Measurements from ENCODE around the gene SEPTIN11.
A peak's percentile ranks its signal among the peaks of the same experiment; 100 is the strongest.

Gene SEPTIN11

DNA sequence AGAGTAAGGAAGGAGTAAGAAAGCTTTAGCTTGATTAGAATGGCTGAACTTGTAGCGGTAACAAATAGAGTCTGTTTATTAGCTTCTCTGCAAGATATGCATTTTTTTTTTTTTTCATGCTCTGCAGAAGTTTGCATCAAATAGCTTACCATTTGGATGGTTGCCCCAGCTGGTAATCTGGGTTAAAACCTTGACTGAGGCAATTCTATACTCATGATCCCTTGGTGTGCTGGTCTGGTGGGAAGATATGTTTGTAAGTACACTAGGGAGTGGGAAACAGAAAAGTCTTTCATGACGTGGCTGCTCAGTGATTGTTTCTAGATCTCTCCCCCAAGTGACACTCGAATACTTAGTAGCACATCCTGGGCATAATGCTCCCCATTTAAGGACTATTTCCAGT lies 32.1 kb downstream of the SEPTIN11 start:
- no peak for DNase-seq

DNA sequence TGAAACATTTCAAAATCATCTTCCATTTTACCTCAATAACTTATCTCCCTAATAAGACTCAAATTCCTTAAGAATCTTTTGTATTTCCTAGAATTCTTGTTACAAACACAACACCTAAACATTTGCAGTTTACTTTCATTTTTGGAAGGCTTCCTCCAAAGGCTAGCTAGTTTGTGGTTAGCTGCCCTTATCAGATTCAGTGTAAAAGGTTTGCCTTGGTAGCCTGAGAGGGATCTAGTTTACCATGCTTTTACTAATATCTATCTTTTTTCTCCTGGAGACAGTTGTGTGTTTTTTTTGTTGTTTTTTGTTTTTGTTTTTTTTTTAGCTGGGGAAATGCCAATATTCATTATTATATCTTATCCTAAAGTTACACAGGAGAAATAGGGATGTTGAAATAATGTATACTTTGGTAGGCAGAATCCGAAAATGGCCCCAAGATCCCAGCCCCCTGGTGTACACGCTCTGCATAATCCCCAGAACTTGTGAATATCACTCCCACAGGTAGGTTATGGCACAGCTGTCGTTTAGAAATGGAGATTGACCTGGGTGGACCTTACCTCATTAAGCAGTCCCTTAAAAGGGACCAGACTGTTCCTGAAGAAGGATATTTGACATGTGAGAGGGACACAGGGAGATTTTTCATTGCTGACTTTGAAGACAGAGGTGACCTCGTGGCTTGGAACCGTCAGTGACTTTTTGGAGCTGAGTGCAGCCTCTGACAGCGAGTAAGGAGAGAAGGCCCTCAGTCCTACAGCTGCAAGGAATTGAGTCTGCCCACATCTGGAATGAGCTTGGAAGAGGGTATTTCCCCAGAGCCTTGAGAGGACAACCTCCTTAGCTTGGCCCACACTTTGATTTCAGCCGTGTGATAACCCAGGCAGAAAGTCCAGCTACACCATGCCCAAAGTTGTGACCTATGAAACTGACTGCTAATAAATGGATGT lies 33.4 kb downstream of the SEPTIN11 start:
- no peak for DNase-seq

DNA sequence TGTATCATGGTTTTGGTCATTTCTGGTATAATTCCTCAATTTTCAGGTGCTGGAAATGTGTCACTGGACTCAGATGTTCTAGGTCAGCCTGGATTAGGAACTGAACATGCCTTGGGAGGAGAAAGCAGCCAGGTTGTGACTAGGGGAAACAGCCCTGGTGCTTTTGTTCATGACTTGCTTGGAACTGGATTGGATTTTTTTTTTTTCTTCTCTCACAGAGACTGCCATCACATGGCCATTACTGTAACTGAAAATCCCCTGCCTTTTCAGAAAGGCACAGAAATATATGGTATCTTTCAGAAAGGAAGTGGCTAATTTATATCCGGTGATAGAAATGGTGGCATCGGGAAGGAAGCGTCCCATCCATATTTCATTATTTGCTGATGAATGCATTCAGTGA lies 34.6 kb downstream of the SEPTIN11 start:
- no peak for DNase-seq

DNA sequence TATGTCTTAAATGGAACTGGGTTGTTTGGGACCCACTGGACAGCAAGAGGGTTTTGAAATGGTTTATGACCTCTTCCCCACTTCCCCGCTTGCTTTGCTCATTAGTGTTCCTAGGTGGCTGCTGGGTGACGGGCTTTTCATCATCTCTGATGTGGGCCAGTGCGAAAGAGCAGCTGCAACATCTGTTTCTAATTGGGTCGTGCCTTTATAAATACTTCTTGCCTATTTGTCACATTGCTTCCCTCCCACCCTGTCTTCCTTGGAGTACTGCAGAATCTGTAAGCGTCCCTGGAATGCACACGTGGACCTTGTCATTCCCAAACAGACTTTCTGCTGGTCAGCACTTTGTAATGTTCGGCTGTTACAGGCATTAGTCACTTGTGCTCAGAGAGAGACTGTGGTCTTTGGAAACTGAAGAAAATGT lies 35.2 kb downstream of the SEPTIN11 start:
- DNase-seq, result peak; percentile 9

DNA sequence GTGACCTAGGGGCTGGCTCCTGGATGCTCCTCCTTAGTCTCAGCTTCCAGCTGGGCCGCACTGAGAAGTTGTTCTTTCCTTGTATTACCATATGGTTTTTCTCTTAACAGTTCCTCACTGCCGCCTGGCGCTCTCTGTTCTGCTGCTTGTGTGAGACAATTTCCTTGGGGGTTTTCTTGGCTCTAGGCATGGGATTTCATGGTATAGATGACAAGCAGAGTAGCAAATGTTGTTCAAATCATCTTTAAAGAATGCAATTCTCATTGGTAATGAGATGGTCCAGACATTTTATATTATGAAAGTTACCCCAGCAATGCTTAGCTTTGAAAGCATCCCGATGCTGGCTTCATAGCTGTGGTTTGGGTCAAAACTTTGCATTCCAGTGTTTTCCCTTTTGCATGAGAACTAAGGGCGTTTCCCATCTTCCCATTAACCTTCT lies 37.6 kb downstream of the SEPTIN11 start:
- no peak for DNase-seq

DNA sequence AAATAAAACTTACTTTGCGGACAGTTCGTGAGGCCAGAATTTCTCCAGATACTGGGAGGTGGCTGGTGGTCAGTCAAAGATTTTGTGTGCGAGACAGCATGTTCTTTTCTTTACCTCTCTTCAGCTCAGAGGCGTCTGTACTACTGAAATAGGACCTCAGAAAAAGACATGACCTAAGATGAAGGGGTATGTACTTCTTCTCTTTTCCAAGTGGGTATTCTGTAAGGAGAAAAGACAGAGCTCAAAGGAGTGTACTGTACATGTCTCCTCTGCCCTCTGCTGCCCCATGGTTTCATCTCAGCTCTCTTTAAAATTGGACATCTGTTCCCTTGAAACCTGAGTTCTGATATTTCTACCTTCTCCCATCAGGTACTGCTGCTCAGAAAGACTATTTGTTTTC lies 38.1 kb downstream of the SEPTIN11 start:
- DNase-seq, result no peak

DNA sequence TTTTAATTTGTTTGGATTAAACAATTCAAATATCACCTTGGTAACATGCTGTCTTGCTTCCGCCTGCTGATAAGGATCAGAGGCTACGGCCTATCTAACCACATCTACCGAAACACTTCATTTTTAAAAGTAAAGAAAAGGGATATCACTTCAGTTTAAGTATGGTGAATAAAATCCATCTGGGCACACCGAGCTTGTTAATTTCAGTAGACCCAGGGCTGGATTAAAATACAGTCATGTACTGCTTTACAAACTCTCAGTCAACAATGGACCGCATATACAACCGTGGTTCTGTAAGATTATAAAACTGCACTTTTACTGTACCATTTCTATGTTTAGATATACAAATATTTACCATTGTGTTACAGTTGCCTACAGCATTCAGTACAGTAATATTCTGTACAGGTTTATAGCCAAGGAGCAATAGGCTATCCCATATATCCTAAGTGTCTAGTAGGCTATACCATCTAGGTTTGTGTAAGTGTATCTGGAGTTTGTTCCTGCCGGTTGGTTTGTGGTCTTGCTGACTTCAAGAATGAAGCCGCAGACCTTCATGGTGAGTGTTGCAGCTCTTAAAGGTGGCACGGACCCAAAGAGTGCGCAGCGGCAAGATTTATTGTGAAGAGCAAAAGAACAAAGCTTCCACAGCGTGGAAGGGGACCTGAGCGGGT lies 40.0 kb downstream of the SEPTIN11 start:
- no peak for DNase-seq

DNA sequence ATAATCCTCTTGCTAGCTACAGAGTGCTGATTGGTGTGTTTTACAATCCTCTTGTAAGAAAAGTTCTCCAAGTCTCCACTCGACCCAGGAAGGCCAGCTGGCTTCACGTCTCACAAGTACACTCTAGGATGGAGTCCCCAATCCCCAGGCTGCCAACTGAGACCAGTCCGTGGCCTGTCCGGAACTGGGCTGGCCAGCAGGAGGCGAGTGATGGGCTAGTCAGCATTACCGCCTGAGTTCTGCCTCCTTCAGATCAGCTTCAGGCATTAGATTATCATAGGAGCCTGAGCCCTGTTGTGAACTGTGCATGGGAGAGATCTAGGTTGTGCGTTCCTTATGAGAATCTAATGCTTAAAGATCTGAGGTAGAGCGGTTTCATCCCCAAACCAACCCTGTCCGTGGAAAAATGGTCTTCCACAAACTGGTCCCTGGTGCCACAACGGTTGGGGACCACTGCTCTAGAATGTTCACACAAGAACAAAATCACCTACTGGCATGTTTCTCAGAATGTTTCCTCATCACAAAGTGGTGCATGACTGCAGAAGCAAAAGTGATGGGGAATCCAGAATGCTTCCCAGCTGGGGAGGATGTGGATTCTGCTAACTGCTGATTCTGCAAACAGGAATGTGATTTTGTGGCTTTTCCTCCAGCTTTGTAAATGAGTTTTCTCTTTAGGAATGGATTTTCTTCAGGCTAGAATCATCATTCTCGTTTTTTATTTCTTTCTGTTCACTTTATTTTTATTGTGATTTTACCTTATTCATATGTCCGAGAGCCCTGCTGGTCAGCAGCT lies 40.9 kb downstream of the SEPTIN11 start:
- peak; percentile 1 for DNase-seq

DNA sequence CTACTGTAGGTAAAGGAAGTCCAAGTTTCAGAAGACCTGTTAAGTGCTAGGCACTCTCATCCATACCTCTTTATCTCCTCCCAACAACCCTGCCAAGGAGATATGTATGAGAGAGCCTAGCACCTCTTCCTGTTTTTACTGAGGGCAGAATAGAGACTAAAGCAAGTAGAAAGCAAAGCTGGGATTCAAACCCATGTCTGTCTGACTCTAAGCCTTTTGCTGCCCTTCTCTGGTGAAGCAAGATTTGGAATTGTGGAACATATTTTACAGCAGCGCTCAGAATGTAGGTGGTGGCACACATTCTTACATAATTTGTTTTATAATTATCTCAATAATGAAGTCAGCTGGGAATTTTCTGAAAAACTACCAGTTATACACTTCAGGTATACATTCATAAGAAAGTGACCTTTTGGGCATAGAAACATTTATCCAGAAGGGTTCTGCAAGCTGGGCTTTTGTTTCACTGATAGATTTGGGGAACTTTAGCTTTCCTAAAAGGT lies 41.7 kb downstream of the SEPTIN11 start:
- no peak for DNase-seq

DNA sequence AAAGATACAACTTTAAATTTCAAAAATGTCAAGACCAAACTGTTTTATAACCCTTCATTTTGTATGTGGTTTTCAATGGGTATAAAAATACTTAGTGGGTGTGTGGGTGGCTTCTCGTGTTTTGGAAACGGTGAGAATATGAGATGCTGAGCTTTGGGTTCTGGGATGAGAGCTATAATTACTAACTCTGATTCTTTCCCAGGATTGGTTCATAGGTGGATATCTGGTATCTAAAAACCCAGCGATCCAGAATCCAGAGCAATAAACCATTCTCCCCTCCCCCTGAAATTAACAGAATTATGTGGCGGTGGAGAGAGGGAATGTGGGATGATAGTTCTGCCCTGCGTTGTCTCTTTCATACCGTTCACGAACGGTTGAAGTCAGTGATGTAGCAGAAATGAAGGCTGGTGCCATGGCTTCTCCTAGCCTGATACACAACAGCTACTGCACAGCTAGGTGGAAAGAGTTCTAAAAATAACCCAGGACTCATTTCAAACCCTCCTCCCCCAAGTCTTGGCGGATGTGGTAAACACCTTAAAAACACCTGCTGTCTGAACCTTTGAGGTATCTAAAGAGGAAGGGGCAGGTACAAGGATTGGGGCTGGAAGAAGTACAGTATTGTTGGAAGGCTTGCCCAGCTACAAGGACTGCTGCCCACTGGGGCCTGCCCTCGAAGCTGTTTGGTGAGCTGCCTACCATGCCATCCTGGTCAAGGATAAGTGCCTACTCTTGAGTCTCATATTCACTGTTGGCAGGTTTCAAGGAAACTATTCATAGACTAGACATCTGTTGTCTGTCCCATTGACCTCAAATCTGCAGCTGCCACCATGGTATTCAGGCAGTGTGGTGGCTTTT lies 44.5 kb downstream of the SEPTIN11 start:
- DNase-seq, result no peak

DNA sequence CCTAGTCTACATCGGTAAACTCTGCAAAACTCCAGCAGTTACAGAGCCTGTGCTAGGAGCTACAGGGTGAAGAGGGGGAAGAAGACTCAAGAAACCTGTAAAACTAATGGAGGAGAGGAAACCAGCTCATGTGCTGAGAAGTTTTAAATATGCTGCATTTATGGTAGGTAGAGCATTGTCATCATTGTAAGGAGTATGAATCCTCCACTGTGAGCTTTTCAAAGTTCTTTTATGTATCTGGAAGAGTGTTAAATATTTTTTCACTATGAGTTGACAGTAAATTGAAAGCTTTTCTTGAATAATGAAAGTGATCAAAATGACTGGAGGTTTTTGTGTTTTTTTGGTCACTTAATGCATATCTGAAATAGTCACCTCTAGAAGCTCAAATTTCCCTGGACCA lies 46.2 kb downstream of the SEPTIN11 start:
- DNase-seq, result no peak

DNA sequence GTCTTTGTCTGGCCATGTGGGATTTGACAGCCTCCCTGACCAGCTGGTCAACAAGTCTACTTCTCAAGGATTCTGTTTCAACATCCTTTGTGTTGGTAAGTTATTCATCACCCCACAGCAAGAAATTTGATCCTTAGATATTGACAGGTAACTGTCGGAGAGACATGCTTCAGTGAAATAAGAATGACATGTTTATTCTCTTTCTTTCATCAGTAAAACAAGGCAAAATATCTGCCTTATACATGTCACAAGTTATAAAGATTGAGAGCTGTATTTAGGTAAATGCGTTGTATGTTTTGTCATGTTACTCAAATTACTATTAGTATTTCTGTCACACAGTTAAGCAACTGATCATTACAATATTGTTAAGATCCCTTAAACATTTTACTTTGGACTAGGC lies 46.9 kb downstream of the SEPTIN11 start:
- no peak for DNase-seq

DNA sequence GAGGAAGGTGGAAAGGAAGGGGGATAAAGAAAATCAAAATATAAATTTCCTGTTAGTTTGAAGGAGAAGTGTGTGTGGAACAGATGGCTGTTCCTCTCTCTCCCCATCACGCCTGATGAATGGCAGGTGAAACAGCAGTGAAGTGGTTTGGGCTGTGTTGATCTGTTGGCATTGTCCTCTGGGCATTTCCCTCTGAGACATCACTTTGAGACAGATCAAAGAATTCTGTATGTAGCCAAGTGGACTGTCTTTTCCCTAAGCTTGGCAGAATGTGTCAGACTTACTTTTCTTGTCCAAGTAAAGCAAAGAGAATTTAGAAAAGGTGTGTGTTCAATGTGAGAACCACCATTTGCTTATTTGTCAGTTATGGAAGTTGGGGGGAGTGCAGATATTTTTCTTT lies 47.5 kb downstream of the SEPTIN11 start:
- no peak for DNase-seq

DNA sequence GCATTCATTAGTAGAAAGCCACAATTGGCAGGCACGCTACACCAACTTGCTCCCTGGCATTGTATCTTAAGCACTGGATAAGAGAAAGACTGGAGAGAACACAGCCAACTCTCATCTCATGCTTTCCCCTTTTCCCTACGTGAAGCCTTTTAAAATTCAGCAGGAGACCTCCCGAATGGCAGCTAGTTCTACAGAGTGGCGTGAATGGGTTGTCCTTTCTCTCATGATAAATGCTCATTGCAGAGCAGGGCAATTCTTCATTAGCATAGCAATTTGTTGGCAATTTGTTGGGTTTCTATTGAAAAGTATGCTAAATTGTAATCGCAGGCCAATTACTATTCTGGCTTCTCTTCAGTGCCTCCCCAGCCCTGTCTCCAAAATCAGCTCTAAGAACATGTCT lies 48.0 kb downstream of the SEPTIN11 start:
- no peak for DNase-seq

DNA sequence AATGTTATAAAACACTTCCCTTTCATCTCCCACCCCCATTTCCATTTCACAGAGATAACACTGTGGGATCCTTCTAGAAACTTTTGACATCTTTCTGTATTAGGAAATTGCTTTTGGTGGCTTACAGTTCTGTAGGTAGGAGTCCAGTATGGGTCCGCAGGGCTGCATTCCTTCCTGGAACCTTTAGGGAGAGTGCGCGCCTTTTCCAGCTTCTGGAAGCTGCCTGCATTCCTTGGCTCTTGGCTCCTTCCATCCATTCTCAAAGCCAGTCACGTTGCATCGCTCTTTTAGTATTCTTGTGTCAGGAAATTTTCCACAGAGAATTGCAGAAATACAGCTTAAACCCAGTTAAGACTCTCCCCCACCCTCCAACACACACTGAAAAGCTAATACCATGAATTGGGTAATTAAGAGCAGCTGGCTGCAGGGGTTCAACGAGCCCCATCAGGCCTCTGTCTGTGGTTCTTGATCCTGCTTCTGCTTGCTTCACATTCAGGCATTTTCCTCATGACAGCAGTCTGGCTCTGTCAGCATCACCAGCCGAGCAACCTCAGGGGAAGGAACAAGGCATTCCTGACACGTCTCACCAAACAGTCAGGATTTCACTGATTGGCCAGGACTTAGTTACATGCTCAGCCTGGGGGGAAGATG lies 48.8 kb downstream of the SEPTIN11 start:
- DNase-seq, result no peak
